ENCODE data around the gene SMARCC2. TPM values are rescaled to one million over a fixed set of nuclear protein-coding genes. Genes with fewer than 3 reads are reported as not detected.

Gene SMARCC2
- total and polyA plus RNA-seq, 2 of the 13 experiments (the other 11 are each of a cell fraction or from before 2014, with no cell fraction given) = 21.3 to 24.1 TPM

GRCh38 chr12:56158029-56158925 is 31.0 kb downstream of the SMARCC2 start, which contains the start of gene MYL6 (continued):
- no peak for TF ChIP-seq ZNF704 (CRISPR knock-in tag; IDR thresholded peaks at IDR 0.05; ENCODE audit: borderline replicate concordance)
- TF ChIP-seq ZNF816 (CRISPR knock-in tag; IDR thresholded peaks at IDR 0.05; ENCODE audit: borderline replicate concordance) = 0 out of 2 replicates have a peak, but pooled peaks have one; percentile 78
- no peak for TF ChIP-seq ZNF768 (CRISPR knock-in tag; IDR thresholded peaks at IDR 0.05)
- TF ChIP-seq ZFP36 (IDR thresholded peaks at IDR 0.05; ENCODE audit: borderline replicate concordance, low read depth, low read length, partially characterized antibody) = no peak
- TF ChIP-seq GABPA (IDR thresholded peaks at IDR 0.05; ENCODE audit: low read depth, low read length) = no peak
- no peak; the same call in 1 of the 2 replicates for TF ChIP-seq GABPA (CRISPR knock-in tag; IDR thresholded peaks at IDR 0.05; ENCODE audit: low read depth)
- TF ChIP-seq LBX2 (CRISPR knock-in tag; IDR thresholded peaks at IDR 0.05; ENCODE audit: borderline replicate concordance) = no peak
- TF ChIP-seq, protein P1, sequence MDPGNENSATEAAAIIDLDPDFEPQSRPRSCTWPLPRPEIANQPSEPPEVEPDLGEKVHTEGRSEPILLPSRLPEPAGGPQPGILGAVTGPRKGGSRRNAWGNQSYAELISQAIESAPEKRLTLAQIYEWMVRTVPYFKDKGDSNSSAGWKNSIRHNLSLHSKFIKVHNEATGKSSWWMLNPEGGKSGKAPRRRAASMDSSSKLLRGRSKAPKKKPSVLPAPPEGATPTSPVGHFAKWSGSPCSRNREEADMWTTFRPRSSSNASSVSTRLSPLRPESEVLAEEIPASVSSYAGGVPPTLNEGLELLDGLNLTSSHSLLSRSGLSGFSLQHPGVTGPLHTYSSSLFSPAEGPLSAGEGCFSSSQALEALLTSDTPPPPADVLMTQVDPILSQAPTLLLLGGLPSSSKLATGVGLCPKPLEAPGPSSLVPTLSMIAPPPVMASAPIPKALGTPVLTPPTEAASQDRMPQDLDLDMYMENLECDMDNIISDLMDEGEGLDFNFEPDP (CRISPR knock-in tag; conservative IDR thresholded peaks at IDR 0.05) = no peak
- TF ChIP-seq SIN3B (IDR thresholded peaks at IDR 0.05; ENCODE audit: low read length) = no peak
- TF ChIP-seq TOE1 (CRISPR knock-in tag; IDR thresholded peaks at IDR 0.05) = no peak
- TF ChIP-seq, protein P2, sequence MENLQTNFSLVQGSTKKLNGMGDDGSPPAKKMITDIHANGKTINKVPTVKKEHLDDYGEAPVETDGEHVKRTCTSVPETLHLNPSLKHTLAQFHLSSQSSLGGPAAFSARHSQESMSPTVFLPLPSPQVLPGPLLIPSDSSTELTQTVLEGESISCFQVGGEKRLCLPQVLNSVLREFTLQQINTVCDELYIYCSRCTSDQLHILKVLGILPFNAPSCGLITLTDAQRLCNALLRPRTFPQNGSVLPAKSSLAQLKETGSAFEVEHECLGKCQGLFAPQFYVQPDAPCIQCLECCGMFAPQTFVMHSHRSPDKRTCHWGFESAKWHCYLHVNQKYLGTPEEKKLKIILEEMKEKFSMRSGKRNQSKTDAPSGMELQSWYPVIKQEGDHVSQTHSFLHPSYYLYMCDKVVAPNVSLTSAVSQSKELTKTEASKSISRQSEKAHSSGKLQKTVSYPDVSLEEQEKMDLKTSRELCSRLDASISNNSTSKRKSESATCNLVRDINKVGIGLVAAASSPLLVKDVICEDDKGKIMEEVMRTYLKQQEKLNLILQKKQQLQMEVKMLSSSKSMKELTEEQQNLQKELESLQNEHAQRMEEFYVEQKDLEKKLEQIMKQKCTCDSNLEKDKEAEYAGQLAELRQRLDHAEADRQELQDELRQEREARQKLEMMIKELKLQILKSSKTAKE (CRISPR knock-in tag; IDR thresholded peaks at IDR 0.05; ENCODE audit: borderline replicate concordance) = peak; percentile 23; the same call in 1 of the 2 replicates
- TF ChIP-seq DPF2 (CRISPR knock-in tag; IDR thresholded peaks at IDR 0.05; ENCODE audit: borderline replicate concordance, low read depth) = no peak
- TF ChIP-seq ZNF296 (CRISPR knock-in tag; conservative IDR thresholded peaks at IDR 0.05) = no peak
- TF ChIP-seq WIZ (CRISPR knock-in tag; IDR thresholded peaks at IDR 0.05) = no peak
- TF ChIP-seq, protein P3, sequence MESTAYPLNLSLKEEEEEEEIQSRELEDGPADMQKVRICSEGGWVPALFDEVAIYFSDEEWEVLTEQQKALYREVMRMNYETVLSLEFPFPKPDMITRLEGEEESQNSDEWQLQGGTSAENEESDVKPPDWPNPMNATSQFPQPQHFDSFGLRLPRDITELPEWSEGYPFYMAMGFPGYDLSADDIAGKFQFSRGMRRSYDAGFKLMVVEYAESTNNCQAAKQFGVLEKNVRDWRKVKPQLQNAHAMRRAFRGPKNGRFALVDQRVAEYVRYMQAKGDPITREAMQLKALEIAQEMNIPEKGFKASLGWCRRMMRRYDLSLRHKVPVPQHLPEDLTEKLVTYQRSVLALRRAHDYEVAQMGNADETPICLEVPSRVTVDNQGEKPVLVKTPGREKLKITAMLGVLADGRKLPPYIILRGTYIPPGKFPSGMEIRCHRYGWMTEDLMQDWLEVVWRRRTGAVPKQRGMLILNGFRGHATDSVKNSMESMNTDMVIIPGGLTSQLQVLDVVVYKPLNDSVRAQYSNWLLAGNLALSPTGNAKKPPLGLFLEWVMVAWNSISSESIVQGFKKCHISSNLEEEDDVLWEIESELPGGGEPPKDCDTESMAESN (CRISPR knock-in tag; conservative IDR thresholded peaks at IDR 0.05) = 0 out of 2 replicates have a peak, but pooled peaks have one; percentile 50
- no peak for TF ChIP-seq MAFF (IDR thresholded peaks at IDR 0.05; ENCODE audit: low read depth, low read length)
- no peak for TF ChIP-seq ZBED4 (CRISPR knock-in tag; IDR thresholded peaks at IDR 0.05; ENCODE audit: borderline replicate concordance)
